ENCODE data around the gene PIGM.

- TF ChIP-seq, protein P1, sequence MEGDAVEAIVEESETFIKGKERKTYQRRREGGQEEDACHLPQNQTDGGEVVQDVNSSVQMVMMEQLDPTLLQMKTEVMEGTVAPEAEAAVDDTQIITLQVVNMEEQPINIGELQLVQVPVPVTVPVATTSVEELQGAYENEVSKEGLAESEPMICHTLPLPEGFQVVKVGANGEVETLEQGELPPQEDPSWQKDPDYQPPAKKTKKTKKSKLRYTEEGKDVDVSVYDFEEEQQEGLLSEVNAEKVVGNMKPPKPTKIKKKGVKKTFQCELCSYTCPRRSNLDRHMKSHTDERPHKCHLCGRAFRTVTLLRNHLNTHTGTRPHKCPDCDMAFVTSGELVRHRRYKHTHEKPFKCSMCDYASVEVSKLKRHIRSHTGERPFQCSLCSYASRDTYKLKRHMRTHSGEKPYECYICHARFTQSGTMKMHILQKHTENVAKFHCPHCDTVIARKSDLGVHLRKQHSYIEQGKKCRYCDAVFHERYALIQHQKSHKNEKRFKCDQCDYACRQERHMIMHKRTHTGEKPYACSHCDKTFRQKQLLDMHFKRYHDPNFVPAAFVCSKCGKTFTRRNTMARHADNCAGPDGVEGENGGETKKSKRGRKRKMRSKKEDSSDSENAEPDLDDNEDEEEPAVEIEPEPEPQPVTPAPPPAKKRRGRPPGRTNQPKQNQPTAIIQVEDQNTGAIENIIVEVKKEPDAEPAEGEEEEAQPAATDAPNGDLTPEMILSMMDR (conservative IDR thresholded peaks at IDR 0.05; ENCODE audit: low read depth, low read length): no peak
- no peak for TF ChIP-seq EZH2 (IDR thresholded peaks at IDR 0.05; ENCODE audit: borderline replicate concordance, low read depth, low read length, poor library complexity, severe bottlenecking)
Observed at GRCh38 chr1:160031365-160032164, at the start of gene PIGM.

All from A673 (cell line).